HEK293 (cell line): ENCODE measurements around the gene EDA.
A peak's percentile ranks its signal among the peaks of the same experiment; 100 is the strongest.

ENCODE experiments used
- CTCF ChIA-PET: fragments of 350-600 bp; formaldehyde crosslinking; extraction: SDS; loops from one replicate; lab custom pipeline; 2021; ENCODE audit warnings: antibody characterized with exemption; lab: Yijun Ruan, JAX
- POLR2A ChIA-PET: fragments of 300-600 bp; formaldehyde crosslinking; extraction: SDS; loops from one replicate; lab custom pipeline; 2020; ENCODE audit warnings: antibody characterized with exemption, inconsistent platforms; lab: Yijun Ruan, JAX
- H3K27ac ChIP-seq: fragments of 200-500 bp; sonication (Bioruptor generic); 2 replicates; pipeline ENCODE4 v1.5.1; 2014; ENCODE audit warnings: low read depth, low read length, control low read depth, inconsistent platforms; ENCODE audit errors: extremely low read depth
- H3K36me3 ChIP-seq, 2 experiments: fragments of 200-500 bp in 1 of 2; sonication (Bioruptor generic) in 1 of 2; 1 replicate in 1 of 2; 2 replicates in 1 of 2; pipeline ENCODE4 v1.5.1; 2014 to 2017; ENCODE audit warnings: inconsistent platforms in 2 of 2, low read length in 2 of 2; ENCODE audit not compliant: control insufficient read depth in 2 of 2, insufficient read depth in 1 of 2
- H3K4me1 ChIP-seq: fragments of 200-500 bp; sonication (Bioruptor generic); 2 replicates; pipeline ENCODE4 v1.5.1; 2014; ENCODE audit warnings: mild to moderate bottlenecking, low read length, inconsistent platforms; ENCODE audit not compliant: control insufficient read depth, insufficient read depth
- H3K4me3 ChIP-seq: 2 replicates; pipeline ENCODE4 v1.5.1; 2011; ENCODE audit warnings: low read depth, mild to moderate bottlenecking, control low read depth, low read length, moderate library complexity
- H3K9me3 ChIP-seq: fragments of 200-500 bp; sonication (Bioruptor generic); 2 replicates; pipeline ENCODE4 v1.5.1; 2014; ENCODE audit warnings: low read depth, low read length, inconsistent platforms; ENCODE audit not compliant: control insufficient read depth, insufficient read depth
- CTCF ChIP-seq: fragments of 450-650 bp; formaldehyde crosslinking; IDR thresholded peaks from 2 replicates; pipeline ENCODE4 v1.5.1; 2016; ENCODE audit warnings: missing biosample characterization, missing genetic modification characterization
- EGR2 ChIP-seq: fragments of 450-650 bp; formaldehyde crosslinking; IDR thresholded peaks from 2 replicates; pipeline ENCODE4 v1.5.1; 2016; ENCODE audit warnings: low read depth, missing biosample characterization, missing genetic modification characterization
- IKZF3 ChIP-seq: fragments of 450-650 bp; IDR thresholded peaks from 2 replicates; pipeline ENCODE4 v1.5.0; 2018; ENCODE audit warnings: missing biosample characterization, mild to moderate bottlenecking, missing genetic modification characterization, moderate library complexity
- KLF17 ChIP-seq: fragments of 450-650 bp; formaldehyde crosslinking; IDR thresholded peaks from 2 replicates; pipeline ENCODE4 v1.5.1; 2016; ENCODE audit warnings: missing biosample characterization, missing genetic modification characterization
- MYNN ChIP-seq: fragments of 450-650 bp; formaldehyde crosslinking; IDR thresholded peaks from 2 replicates; pipeline ENCODE4 v1.5.1; 2016; ENCODE audit warnings: missing biosample characterization, missing genetic modification characterization, borderline replicate concordance
- OSR2 ChIP-seq: fragments of 450-650 bp; formaldehyde crosslinking; IDR thresholded peaks from 2 replicates; pipeline ENCODE4 v1.5.1; 2016; ENCODE audit warnings: missing biosample characterization, missing genetic modification characterization
- SALL2 ChIP-seq: fragments of 450-650 bp; formaldehyde crosslinking; IDR thresholded peaks from 2 replicates; pipeline ENCODE4 v1.5.0; 2017; ENCODE audit warnings: missing biosample characterization, mild to moderate bottlenecking, missing genetic modification characterization, borderline replicate concordance
- SCRT1 ChIP-seq: fragments of 450-650 bp; formaldehyde crosslinking; IDR thresholded peaks from 2 replicates; pipeline ENCODE4 v1.5.1; 2016; ENCODE audit warnings: missing biosample characterization, missing genetic modification characterization, borderline replicate concordance
- ZBTB11 ChIP-seq: fragments of 450-650 bp; formaldehyde crosslinking; conservative IDR thresholded peaks from 2 replicates; pipeline ENCODE4 v1.5.1; 2016; ENCODE audit warnings: low read depth, missing biosample characterization, missing genetic modification characterization
- ZFHX2 ChIP-seq: fragments of 450-650 bp; formaldehyde crosslinking; conservative IDR thresholded peaks from 2 replicates; pipeline ENCODE4 v1.5.1; 2016; ENCODE audit warnings: missing biosample characterization, missing genetic modification characterization
- ZFP37 ChIP-seq: fragments of 450-650 bp; formaldehyde crosslinking; IDR thresholded peaks from 2 replicates; pipeline ENCODE4 v1.5.1; 2016; ENCODE audit warnings: missing biosample characterization, missing genetic modification characterization
- ZIC2 ChIP-seq: fragments of 450-650 bp; formaldehyde crosslinking; IDR thresholded peaks from 2 replicates; pipeline ENCODE4 v1.5.1; 2016; ENCODE audit warnings: missing biosample characterization, missing genetic modification characterization
- ZNF132 ChIP-seq: fragments of 450-650 bp; formaldehyde crosslinking; IDR thresholded peaks from 2 replicates; pipeline ENCODE4 v1.5.1; 2017; ENCODE audit warnings: missing biosample characterization, missing genetic modification characterization, borderline replicate concordance
- ZNF16 ChIP-seq: fragments of 450-650 bp; formaldehyde crosslinking; IDR thresholded peaks from 2 replicates; pipeline ENCODE4 v1.5.1; 2016; ENCODE audit warnings: low read depth, missing biosample characterization, missing genetic modification characterization
- ZNF184 ChIP-seq: fragments of 450-650 bp; IDR thresholded peaks from 2 replicates; pipeline ENCODE4 v1.5.1; 2018; ENCODE audit warnings: missing biosample characterization, mild to moderate bottlenecking, missing genetic modification characterization
- ZNF19 ChIP-seq: fragments of 450-650 bp; formaldehyde crosslinking; IDR thresholded peaks from 2 replicates; pipeline ENCODE4; 2016; ENCODE audit warnings: missing biosample characterization, missing genetic modification characterization, low read depth
- ZNF311 ChIP-seq: fragments of 450-650 bp; formaldehyde crosslinking; IDR thresholded peaks from 2 replicates; pipeline ENCODE4 v1.5.1; 2017; ENCODE audit warnings: missing biosample characterization, missing genetic modification characterization, borderline replicate concordance
- ZNF341 ChIP-seq: fragments of 450-650 bp; formaldehyde crosslinking; IDR thresholded peaks from 2 replicates; pipeline ENCODE4; 2016; ENCODE audit warnings: low read depth, missing biosample characterization, missing genetic modification characterization
- ZNF37A ChIP-seq: fragments of 450-650 bp; IDR thresholded peaks from 2 replicates; pipeline ENCODE4 v1.5.1; 2018; ENCODE audit warnings: missing biosample characterization, missing genetic modification characterization
- ZNF404 ChIP-seq: fragments of 450-650 bp; formaldehyde crosslinking; IDR thresholded peaks from 2 replicates; pipeline ENCODE4 v1.5.1; 2017; ENCODE audit warnings: missing biosample characterization, missing genetic modification characterization
- ZNF416 ChIP-seq: fragments of 450-650 bp; formaldehyde crosslinking; IDR thresholded peaks from 2 replicates; pipeline ENCODE4 v1.5.1; 2016; ENCODE audit warnings: missing biosample characterization, missing genetic modification characterization
- ZNF473 ChIP-seq: fragments of 450-650 bp; formaldehyde crosslinking; IDR thresholded peaks from 2 replicates; pipeline ENCODE4 v1.5.1; 2017; ENCODE audit warnings: missing biosample characterization, missing genetic modification characterization
- ZNF561 ChIP-seq: fragments of 450-650 bp; IDR thresholded peaks from 2 replicates; pipeline ENCODE4 v1.5.1; 2018; ENCODE audit warnings: missing biosample characterization, missing genetic modification characterization, borderline replicate concordance
- ZNF626 ChIP-seq: fragments of 450-650 bp; sonication (Bioruptor Pico); formaldehyde crosslinking; IDR thresholded peaks from 2 replicates; pipeline ENCODE4 v1.5.1; 2018; ENCODE audit warnings: missing biosample characterization, missing genetic modification characterization, inconsistent platforms
- ZNF654 ChIP-seq: fragments of 450-650 bp; formaldehyde crosslinking; IDR thresholded peaks from 2 replicates; pipeline ENCODE4 v1.5.1; 2016; ENCODE audit warnings: low read depth, missing biosample characterization, missing genetic modification characterization
- ZNF660 ChIP-seq: fragments of 450-650 bp; IDR thresholded peaks from 2 replicates; pipeline ENCODE4 v1.5.1; 2018; ENCODE audit warnings: missing biosample characterization, mild to moderate bottlenecking, missing genetic modification characterization
- ZNF747 ChIP-seq: fragments of 450-650 bp; formaldehyde crosslinking; IDR thresholded peaks from 2 replicates; pipeline ENCODE4 v1.5.1; 2016; ENCODE audit warnings: missing biosample characterization, missing genetic modification characterization
- ZNF776 ChIP-seq: fragments of 450-650 bp; formaldehyde crosslinking; IDR thresholded peaks from 2 replicates; pipeline ENCODE4 v1.5.0; 2017; ENCODE audit warnings: missing biosample characterization, missing genetic modification characterization, borderline replicate concordance

Gene EDA

GRCh38 chrX:69961365-69962072 is 345.6 kb downstream of the EDA start:
- H3K4me3 ChIP-seq, result no peak overlapping the region
- ChIA-PET POLR2A (no interaction called here), CTCF (interaction anchor here (0.5 kb wide), 1 partner anchor 135 kb away, joined by 3 read pairs; no protein-coding TSS in a partner anchor)
- H3K36me3 ChIP-seq, result peaks cover 0 to 2% of the 10 kb centered on the region in 2 experiments; a peak in 1 of 3 replicates
- H3K9me3 ChIP-seq, result no peaks in the 10 kb centered on the region
- no peaks in the 10 kb centered on the region for H3K4me1 ChIP-seq
- H3K27ac ChIP-seq, result no peak overlapping the region
- TF ChIP-seq SALL2 (tag by site-specific recombination) (no peak), ZIC2 (peak; percentile 59)

- no peaks in the 10 kb centered on the region for H3K4me1 ChIP-seq
- no peak overlapping the region for H3K27ac ChIP-seq
- CTCF ChIA-PET, result interaction anchor here (0.6 to 2.2 kb wide), 2 partner anchors 39 to 62 kb away, joined by 3 to 6 read pairs; no protein-coding TSS in a partner anchor
- POLR2A ChIA-PET, result no interaction called here
- no peaks in the 10 kb centered on the region for H3K9me3 ChIP-seq
- no peak for TF ChIP-seq ZNF341 (tag by site-specific recombination)
- TF ChIP-seq ZNF776 (tag by site-specific recombination), result no peak
- no peak for TF ChIP-seq ZNF747 (tag by site-specific recombination)
- TF ChIP-seq ZNF404 (tag by site-specific recombination), result no peak
- TF ChIP-seq ZNF626 (tag by site-specific recombination), result no peak
- no peak for TF ChIP-seq CTCF
- TF ChIP-seq ZNF416 (tag by site-specific recombination), result no peak
- TF ChIP-seq ZBTB11, result no peak
- no peak for TF ChIP-seq ZNF19
- TF ChIP-seq ZNF311 (tag by site-specific recombination), result no peak
- TF ChIP-seq ZFHX2, result no peak
- no peak for TF ChIP-seq MYNN (tag by site-specific recombination)
- no peak for TF ChIP-seq ZNF473 (tag by site-specific recombination)
- no peak for TF ChIP-seq SCRT1 (tag by site-specific recombination)
- H3K36me3 ChIP-seq, result no peaks in the 10 kb centered on the region
- no peak overlapping the region for H3K4me3 ChIP-seq
Measured at GRCh38 chrX:69968950-69969349, 353.0 kb downstream of the EDA start.

- Histone ChIP-seq H3K4me3 (no peak overlapping the region), H3K27ac (no peak overlapping the region), H3K9me3 (no peaks in the 10 kb centered on the region), H3K36me3 (no peaks in the 10 kb centered on the region), H3K4me1 (no peaks in the 10 kb centered on the region)
- CTCF ChIA-PET, result interaction anchor here (2.2 kb wide), 1 partner anchor 62 kb away, joined by 6 read pairs; no protein-coding TSS in a partner anchor
- POLR2A ChIA-PET, result no interaction called here
- TF ChIP-seq ZNF184 (tag by site-specific recombination) (no peak), ZNF654 (tag by site-specific recombination) (no peak), ZNF16 (tag by site-specific recombination) (no peak), ZNF561 (no peak), ZNF132 (tag by site-specific recombination) (no peak), ZNF660 (tag by site-specific recombination) (no peak), OSR2 (tag by site-specific recombination) (no peak), IKZF3 (tag by site-specific recombination) (no peak), ZFP37 (tag by site-specific recombination) (no peak), EGR2 (no peak), KLF17 (no peak), ZNF37A (tag by site-specific recombination) (no peak)
Measured at GRCh38 chrX:69969460-69969859, 353.5 kb downstream of the EDA start.
